GM12878 (cell line): Measurements from ENCODE around the gene MPDZ. TPM values are rescaled to one million over a fixed set of nuclear protein-coding genes. Genes with fewer than 3 reads are reported as not detected.

Experiments used
- ATAC-seq: fragments of 200-7000 bp; cut with Tn5 transposase; 3 replicates; pipeline ENCODE4 v1.9.1; 2020; ENCODE audit warnings: mild to moderate bottlenecking, moderate library complexity
- BruUV-seq: library from RNA; stranded (reverse); fragments of 400-500 nt; replicated peaks from 2 replicates; lab custom pipeline; 2021; lab: Mats Ljungman, UMichigan
- CTCF ChIA-PET: fragments of 300-600 bp; sonication (Branson Sonifier 250); formaldehyde crosslinking; extraction: SDS; loops from one replicate; lab custom pipeline; 2021; ENCODE audit warnings: inconsistent platforms; lab: Yijun Ruan, JAX
- POLR2A ChIA-PET: fragments of 350-600 bp; formaldehyde crosslinking; extraction: SDS; loops from one replicate; lab custom pipeline; 2021; ENCODE audit warnings: inconsistent platforms; lab: Charles Lee
- RAD21 ChIA-PET: fragments of 300-600 bp; sonication (Branson Sonifier 250); formaldehyde crosslinking; loops from one replicate; lab custom pipeline; 2023; ENCODE audit warnings: antibody characterized with exemption; ENCODE audit not compliant: unreplicated experiment; lab: Charles Lee
- SMC1A ChIA-PET: fragments of 300-600 bp; sonication (Branson Sonifier 250); formaldehyde crosslinking; loops from one replicate; lab custom pipeline; 2023; ENCODE audit not compliant: unreplicated experiment, uncharacterized antibody; lab: Charles Lee
- DNase-seq: peaks from one replicate; pipeline ENCODE4 v3.0.0-alpha.2; 2011; ENCODE audit warnings: low read depth, low spot score
- FAIRE-seq: peaks from 3 replicates; lab custom pipeline; 2011; peaks lifted over from hg19 to GRCh38; lab: Jason Lieb, UNC
- H2AFZ ChIP-seq: 2 replicates; pipeline ENCODE4 v1.6.0; 2011; ENCODE audit warnings: low read depth, low read length, control low read depth; ENCODE audit not compliant: control insufficient read depth
- H3K27ac ChIP-seq: 2 replicates; pipeline ENCODE4 v1.5.1; 2011; ENCODE audit warnings: control low read depth; ENCODE audit not compliant: control insufficient read depth, insufficient read depth
- H3K27me3 ChIP-seq, 2 experiments: replicated peaks in 1 of 2; 2 replicates each; pipeline versions ENCODE4 v1.6.0 to v1.6.1; 2011; ENCODE audit warnings: low read length in 1 of 2; ENCODE audit not compliant: control insufficient read depth in 2 of 2, insufficient read depth in 2 of 2
- H3K36me3 ChIP-seq, 2 experiments: 2 replicates each; pipeline ENCODE4 v1.5.1; 2011; ENCODE audit warnings: low read length in 1 of 2; ENCODE audit not compliant: control insufficient read depth in 2 of 2, insufficient read depth in 2 of 2
- H3K4me1 ChIP-seq: 2 replicates; pipeline ENCODE4 v1.6.1; 2011; ENCODE audit warnings: mild to moderate bottlenecking, low read length, moderate library complexity, mixed read lengths; ENCODE audit not compliant: control insufficient read depth, insufficient read depth
- H3K4me2 ChIP-seq: 2 replicates; pipeline ENCODE4 v1.6.0; 2011; ENCODE audit warnings: control low read depth; ENCODE audit not compliant: control insufficient read depth, insufficient read depth
- H3K4me3 ChIP-seq: fragments of 200-600 bp; sonication (generic); 2 replicates; pipeline ENCODE4 v1.5.1; 2016
- H3K79me2 ChIP-seq: 2 replicates; pipeline ENCODE4 v1.6.0; 2011; ENCODE audit warnings: low read length; ENCODE audit not compliant: control insufficient read depth, insufficient read depth
- H3K9ac ChIP-seq: 2 replicates; pipeline ENCODE4 v1.8.0; 2011; ENCODE audit warnings: low read length, control low read depth, mixed read lengths; ENCODE audit not compliant: control insufficient read depth, insufficient read depth
- H3K9me3 ChIP-seq: replicated peaks from 3 replicates; pipeline ENCODE4 v1.5.1; 2011; ENCODE audit warnings: mild to moderate bottlenecking, low read length; ENCODE audit not compliant: control insufficient read depth, insufficient read depth
- H4K20me1 ChIP-seq: 2 replicates; pipeline ENCODE4 v1.6.0; 2011; ENCODE audit not compliant: control insufficient read depth, insufficient read depth
- BHLHE40 ChIP-seq, 2 experiments: fragments of 450-650 bp in 1 of 2; IDR thresholded peaks; 2 replicates each; pipeline ENCODE4 v1.6.1; 2011 to 2017; ENCODE audit warnings: low read depth in 2 of 2, borderline replicate concordance in 1 of 2, improper control_type of control experiment in 1 of 2, low read length in 1 of 2, mild to moderate bottlenecking in 1 of 2
- IKZF1 ChIP-seq: fragments of 450-650 bp; conservative IDR thresholded peaks from 2 replicates; pipeline ENCODE4 v1.6.1; 2017; ENCODE audit warnings: antibody characterized with exemption, mild to moderate bottlenecking
- IRF5 ChIP-seq: fragments of 450-650 bp; IDR thresholded peaks from 2 replicates; pipeline ENCODE4 v1.6.1; 2017; ENCODE audit warnings: borderline replicate concordance
- JUNB ChIP-seq: IDR thresholded peaks from 2 replicates; pipeline ENCODE4 v1.6.1; 2016; ENCODE audit warnings: antibody characterized with exemption, mild to moderate bottlenecking
- PKNOX1 ChIP-seq: fragments of 450-650 bp; IDR thresholded peaks from 2 replicates; pipeline ENCODE4 v1.6.1; 2016; ENCODE audit warnings: mild to moderate bottlenecking
- SIX5 ChIP-seq: IDR thresholded peaks from 2 replicates; pipeline ENCODE4 v1.6.1; 2011; ENCODE audit warnings: mild to moderate bottlenecking, low read depth, low read length, moderate library complexity; ENCODE audit not compliant: severe bottlenecking
- TAF1 ChIP-seq: IDR thresholded peaks from 2 replicates; pipeline ENCODE4 v1.6.1; 2011; ENCODE audit warnings: mild to moderate bottlenecking, low read depth, low read length, borderline replicate concordance
- WRNIP1 ChIP-seq: IDR thresholded peaks from 2 replicates; pipeline ENCODE4 v1.6.1; 2011; ENCODE audit warnings: low read depth, low read length, improper control_type of control experiment, borderline replicate concordance
- ZBTB33 ChIP-seq: fragments of 450-650 bp; IDR thresholded peaks from 2 replicates; pipeline ENCODE4 v1.6.1; 2017; ENCODE audit warnings: mild to moderate bottlenecking
- WGBS: methylation state at CpG from one replicate; pipeline ENCODE4 v1.1.6; 2016; ENCODE audit warnings: low lambda C conversion rate; ENCODE audit not compliant: insufficient replicate concordance, insufficient coverage; ENCODE audit errors: missing lambda C conversion rate; 5-methylcytosine and 5-hydroxymethylcytosine counted together
- in situ Hi-C: fragments of 300-500 bp; cut with MboI; formaldehyde crosslinking; loops from 9 replicates; pipeline ENCODE4 v1.14.3; 2018; ENCODE audit warnings: mixed read lengths
- intact Hi-C: fragments of 100-400 bp; cut with micrococcal nuclease; formaldehyde crosslinking; loops from one replicate; pipeline ENCODE4 v1.14.2; 2022; ENCODE audit not compliant: unreplicated experiment
- polyA plus RNA-seq, 11 experiments: library from polyadenylated mRNA; depleted of rRNA in 4 of 11; unstranded in 6 of 11; stranded (reverse) in 5 of 11; fragments of >200 nt; fragmentation: Nextera tagmentation in 4 of 11; fragmentation: Illumina TruSeq in 1 of 11; extraction: Ambion mirVana in 4 of 11; extraction: Trizol in 1 of 11; gene quantifications; 1 replicate in 1 of 11; 2 replicates in 10 of 11; pipeline versions ENCODE4 v1.2.1 to v1.2.3, GENCODE V29; 2011 to 2016; ENCODE audit warnings: inconsistent platforms in 2 of 11, missing spikeins in 2 of 11, low read depth in 1 of 11
- total RNA-seq, 4 experiments: library from RNA; depleted of rRNA in 3 of 4; stranded (reverse); fragments of >200 nt in 3 of 4; fragmentation: Illumina TruSeq in 1 of 4; extraction: Trizol in 1 of 4; gene quantifications; 2 replicates each; pipeline versions ENCODE4 v1.2.1 to v1.2.3, GENCODE V29; 2013 to 2021

The MPDZ gene
- total and polyA plus RNA-seq, 10 of the 15 experiments (the other 5 are each of a cell fraction or from before 2014, with no cell fraction given), result 0.36 TPM; not detected in 9

GRCh38 chr9:13137426-13137825, 142.1 kb downstream of the MPDZ start (continued):
- TF ChIP-seq SIX5 (no peak), IKZF1 (no peak), PKNOX1 (no peak), JUNB (no peak)

GRCh38 chr9:13131991-13132390, 147.5 kb downstream of the MPDZ start:
- H3K79me2 ChIP-seq, result no peaks in the 10 kb centered on the region
- no peaks in the 10 kb centered on the region for H3K27me3 ChIP-seq
- no peak for FAIRE-seq
- WGBS, result 10% methylated on average over 3 of the region's 3 CpGs
- RAD21 ChIA-PET, result no interaction called here
- BruUV-seq, result no TSS peak
- no peaks in the 10 kb centered on the region for H3K4me1 ChIP-seq
- POLR2A ChIA-PET, result no interaction called here
- no peaks in the 10 kb centered on the region for H3K36me3 ChIP-seq
- no peak overlapping the region for H3K9ac ChIP-seq
- CTCF ChIA-PET, result no interaction called here
- no peak overlapping the region for H3K4me3 ChIP-seq
- TF ChIP-seq ZBTB33 (no peak), TAF1 (no peak), WRNIP1 (no peak), BHLHE40 (IDR thresholded peaks at IDR 0.05; ENCODE audit: borderline replicate concordance in 1 of 2, low read depth in 2 of 2, low read length in 1 of 2) (no peak), IRF5 (no peak)
- TF ChIP-seq, all 136 proteins: peak for 0
- Histone ChIP-seq H4K20me1 (no peaks in the 10 kb centered on the region), H2AFZ (no peak overlapping the region), H3K27ac (no peak overlapping the region), H3K9me3 (no peaks in the 10 kb centered on the region), H3K4me2 (no peak overlapping the region)
- intact Hi-C loops (no loop called here), in situ Hi-C loops (no loop called here)
- ATAC-seq (no peak), DNase-seq (no peak)
- SMC1A ChIA-PET, result no interaction called here
